D721Med (cell line): ENCODE data around the gene MOCS1.

Experiments used
- DNase-seq: peaks from one replicate; pipeline ENCODE4 v3.0.0; 2011; ENCODE audit warnings: low spot score; ENCODE audit not compliant: insufficient read length
- FAIRE-seq: peaks from 2 replicates; lab custom pipeline; 2011; peaks lifted over from hg19 to GRCh38; lab: Jason Lieb, UNC
- TF ChIP-seq, protein P1 (sequence below): IDR thresholded peaks from 2 replicates; pipeline ENCODE4 v1.5.1; 2012; ENCODE audit warnings: mild to moderate bottlenecking, control low read depth; ENCODE audit not compliant: insufficient read depth; ENCODE audit errors: missing control alignments

The MOCS1 gene

DNA sequence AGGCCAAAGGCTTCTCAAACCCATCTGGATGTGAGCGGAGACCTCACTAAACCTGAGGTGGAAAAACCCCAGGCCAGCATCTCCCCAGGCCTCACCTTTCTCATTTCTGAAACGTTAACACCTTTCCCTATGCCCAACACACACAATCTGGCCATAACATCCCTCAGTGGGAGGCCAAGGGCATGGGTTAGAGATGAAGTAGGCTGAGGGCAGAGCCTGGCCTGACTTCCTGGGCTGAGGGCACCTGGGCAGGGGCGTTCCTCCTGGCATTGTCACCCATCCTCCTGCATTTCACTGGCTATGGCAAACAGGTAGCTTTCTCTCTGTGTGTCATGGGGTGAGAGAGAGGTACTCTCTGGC, 8.4 kb downstream of the MOCS1 start:
- TF ChIP-seq, protein P1, sequence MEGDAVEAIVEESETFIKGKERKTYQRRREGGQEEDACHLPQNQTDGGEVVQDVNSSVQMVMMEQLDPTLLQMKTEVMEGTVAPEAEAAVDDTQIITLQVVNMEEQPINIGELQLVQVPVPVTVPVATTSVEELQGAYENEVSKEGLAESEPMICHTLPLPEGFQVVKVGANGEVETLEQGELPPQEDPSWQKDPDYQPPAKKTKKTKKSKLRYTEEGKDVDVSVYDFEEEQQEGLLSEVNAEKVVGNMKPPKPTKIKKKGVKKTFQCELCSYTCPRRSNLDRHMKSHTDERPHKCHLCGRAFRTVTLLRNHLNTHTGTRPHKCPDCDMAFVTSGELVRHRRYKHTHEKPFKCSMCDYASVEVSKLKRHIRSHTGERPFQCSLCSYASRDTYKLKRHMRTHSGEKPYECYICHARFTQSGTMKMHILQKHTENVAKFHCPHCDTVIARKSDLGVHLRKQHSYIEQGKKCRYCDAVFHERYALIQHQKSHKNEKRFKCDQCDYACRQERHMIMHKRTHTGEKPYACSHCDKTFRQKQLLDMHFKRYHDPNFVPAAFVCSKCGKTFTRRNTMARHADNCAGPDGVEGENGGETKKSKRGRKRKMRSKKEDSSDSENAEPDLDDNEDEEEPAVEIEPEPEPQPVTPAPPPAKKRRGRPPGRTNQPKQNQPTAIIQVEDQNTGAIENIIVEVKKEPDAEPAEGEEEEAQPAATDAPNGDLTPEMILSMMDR = no peak
- DNase-seq (no peak), FAIRE-seq (no peak)

DNA sequence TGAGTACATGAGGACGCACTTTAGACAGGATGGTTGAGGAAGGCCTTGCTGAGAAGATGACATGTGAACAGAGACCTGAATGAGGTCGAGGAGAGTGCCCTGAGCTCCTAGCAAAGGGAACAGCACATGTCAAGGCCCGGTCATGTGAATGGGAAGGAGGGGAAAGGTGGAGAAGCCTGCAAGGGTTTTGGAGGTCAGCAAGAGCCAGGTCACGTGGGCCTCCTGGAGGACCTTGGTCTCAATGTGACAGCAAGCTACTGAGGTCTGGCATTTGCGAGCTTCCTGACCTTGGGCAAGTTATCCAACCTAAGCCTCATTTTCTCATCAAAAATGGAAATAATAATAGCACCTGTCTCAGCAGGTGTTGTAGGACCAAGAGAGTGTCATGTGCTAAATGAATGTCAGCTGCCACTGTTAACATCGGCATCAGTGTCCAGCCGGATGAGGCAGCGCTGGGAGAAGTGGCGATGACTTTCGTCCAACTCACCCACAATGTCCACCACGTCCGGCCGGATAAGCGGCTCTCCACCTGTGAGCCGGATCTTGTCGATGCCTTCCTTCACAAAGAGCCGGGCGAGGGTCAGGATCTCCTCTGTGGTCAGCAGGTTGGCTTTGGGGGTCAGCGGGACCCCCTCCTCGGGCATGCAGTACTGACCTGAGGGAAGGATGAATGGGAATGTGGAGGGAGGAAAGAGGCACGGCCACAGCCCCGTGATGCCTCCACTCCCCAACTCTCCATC, 8.9 kb downstream of the MOCS1 start:
- TF ChIP-seq, protein P1 = no peak
- no peak for FAIRE-seq
- no peak for DNase-seq

DNA sequence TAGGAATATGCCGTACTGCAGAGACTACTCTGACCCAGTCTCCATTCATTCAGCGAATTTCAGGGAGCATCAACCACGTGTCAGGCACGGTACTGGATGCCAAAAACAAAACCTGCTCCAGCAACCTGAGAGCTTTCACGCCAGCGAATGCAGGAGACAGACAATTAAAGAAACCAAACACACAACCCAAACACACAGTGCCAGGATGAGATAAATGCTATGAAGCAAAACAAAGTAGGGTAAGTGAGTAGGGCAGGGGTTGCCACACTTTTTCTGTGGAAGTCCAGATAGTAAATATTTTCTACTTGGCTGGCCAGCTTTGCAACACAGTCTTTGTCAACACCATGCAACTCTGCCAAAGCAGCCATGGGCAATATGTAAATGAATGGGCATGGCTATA, 10.0 kb downstream of the MOCS1 start:
- DNase-seq (no peak), FAIRE-seq (no peak)
- TF ChIP-seq, protein P1 = no peak

DNA sequence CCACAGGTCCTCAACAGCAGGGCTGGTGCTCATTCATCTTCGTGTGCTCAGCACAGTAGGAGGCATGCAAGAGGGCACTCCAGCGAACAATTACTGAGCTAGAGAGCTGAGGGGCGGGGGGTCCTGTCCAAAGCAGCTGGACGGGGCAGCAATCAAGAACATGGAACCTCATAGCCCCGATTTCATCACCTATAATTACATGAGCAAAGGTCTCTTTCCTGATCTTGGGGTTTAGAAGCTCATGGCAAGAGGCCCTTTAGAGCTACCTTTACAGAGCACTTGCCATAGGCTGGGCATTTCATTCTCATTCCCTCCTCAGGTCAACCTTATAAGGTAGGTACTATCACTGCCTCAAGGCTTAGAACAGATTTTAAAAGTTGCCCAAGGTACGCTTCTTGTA, 10.4 kb downstream of the MOCS1 start:
- no peak for FAIRE-seq
- no peak for DNase-seq
- TF ChIP-seq, protein P1 = no peak

DNA sequence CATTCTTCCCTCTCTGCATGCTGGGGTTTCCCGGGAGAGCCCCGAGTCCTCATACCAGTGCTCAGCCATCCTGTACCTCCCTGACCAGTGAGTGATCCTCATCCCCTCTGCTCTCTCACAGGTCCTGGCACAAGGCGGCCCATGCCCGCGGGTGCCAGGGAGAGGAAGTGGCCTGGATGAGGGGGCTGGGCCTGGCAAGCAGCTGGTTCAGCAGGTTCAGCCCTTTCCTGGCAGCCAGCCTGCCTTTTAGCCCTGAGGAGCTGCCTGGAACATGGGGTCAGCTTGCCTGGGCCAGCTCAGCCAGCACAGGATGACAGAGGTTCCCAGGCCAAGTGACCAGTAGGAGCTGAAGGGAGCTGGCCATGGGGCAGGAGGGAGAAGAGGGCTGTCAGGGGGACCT, 10.9 kb downstream of the MOCS1 start:
- no peak for DNase-seq

DNA sequence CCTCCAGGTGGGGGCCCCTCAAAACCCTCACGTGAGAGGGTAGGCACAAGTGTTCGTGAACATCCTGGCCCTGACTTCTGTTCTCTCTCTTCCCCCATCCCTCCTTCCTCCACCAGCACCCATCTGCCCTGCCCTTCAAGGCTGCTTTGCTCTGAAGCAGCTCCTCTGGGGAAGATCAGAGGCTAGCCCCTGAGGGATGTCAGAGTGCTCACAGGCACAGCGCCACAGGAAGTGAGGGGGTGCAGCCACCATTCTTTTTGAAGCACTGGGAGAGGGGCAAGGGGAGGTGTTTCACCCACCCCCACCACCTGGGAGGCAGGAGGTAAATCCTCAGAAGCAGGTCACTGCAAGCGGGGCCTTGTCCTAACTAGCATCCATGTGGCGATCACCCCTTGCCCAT, 11.4 kb downstream of the MOCS1 start:
- DNase-seq = no peak
- no peak for FAIRE-seq
- TF ChIP-seq, protein P1 = no peak

More for the DNA sequence above, 10.9 kb downstream of the MOCS1 start:
- no peak for FAIRE-seq
- TF ChIP-seq, protein P1 = no peak

DNA sequence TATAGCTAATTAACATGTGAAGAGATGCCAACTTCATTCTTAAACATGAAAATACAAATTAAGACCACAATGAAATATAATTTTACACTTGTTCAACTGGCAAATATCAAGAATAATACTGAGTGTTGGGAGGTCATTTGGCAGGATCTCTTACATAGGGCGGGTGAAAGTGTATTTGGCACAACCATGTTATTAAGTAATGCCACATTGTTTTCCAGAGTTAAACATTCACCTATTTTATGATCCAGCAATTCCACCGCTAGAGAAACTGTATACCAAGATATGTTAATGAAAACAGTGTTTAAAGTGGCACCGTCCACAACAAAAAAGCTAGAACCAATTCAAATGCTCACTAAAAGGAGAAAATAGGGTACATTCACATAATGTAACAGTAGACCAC, 14.1 kb downstream of the MOCS1 start:
- TF ChIP-seq, protein P1 = no peak
- no peak for FAIRE-seq
- no peak for DNase-seq
